Liver (tissue), 9 donors: ENCODE measurements around the gene ACER2. TPM values are rescaled to one million over a fixed set of nuclear protein-coding genes. Genes with fewer than 3 reads are reported as not detected.
A peak's percentile ranks its signal among the peaks of the same experiment; 100 is the strongest.

ENCODE experiments used
- DNase-seq: peaks from one replicate; pipeline ENCODE4 v3.0.0-alpha.2; 2017; ENCODE audit warnings: low spot score
- H3K27ac ChIP-seq, 2 donors: one replicate each; pipeline ENCODE4 v1.7.0; 2013; ENCODE audit warnings: inconsistent platforms in 2 of 2, low read length in 2 of 2, control low read depth in 1 of 2, low read depth in 1 of 2, mild to moderate bottlenecking in 1 of 2
- H3K27me3 ChIP-seq, 4 donors: one replicate each; pipeline versions ENCODE4 v1.6.1 to v1.7.0; 2013; ENCODE audit warnings: low read length in 3 of 4, inconsistent platforms in 1 of 4, mild to moderate bottlenecking in 1 of 4, moderate library complexity in 1 of 4; ENCODE audit not compliant: control insufficient read depth in 4 of 4, insufficient read depth in 4 of 4
- H3K36me3 ChIP-seq, 4 donors: one replicate each; pipeline versions ENCODE4 v1.6.1 to v1.7.0; 2013; ENCODE audit warnings: low read length in 3 of 4, mild to moderate bottlenecking in 3 of 4, low read depth in 1 of 4, moderate library complexity in 1 of 4; ENCODE audit not compliant: control insufficient read depth in 4 of 4, insufficient read depth in 3 of 4
- H3K4me1 ChIP-seq, 4 donors: one replicate each; pipeline versions ENCODE4 v1.6.1 to v1.7.0; 2013; ENCODE audit warnings: low read length in 3 of 4, mild to moderate bottlenecking in 3 of 4, moderate library complexity in 1 of 4; ENCODE audit not compliant: control insufficient read depth in 4 of 4, insufficient read depth in 4 of 4
- H3K4me3 ChIP-seq, 3 donors: one replicate each; pipeline versions ENCODE4 v1.6.1 to v1.7.0; 2013; ENCODE audit warnings: low read length in 3 of 3, control low read depth in 1 of 3, low read depth in 1 of 3, mild to moderate bottlenecking in 1 of 3
- H3K9ac ChIP-seq, 2 donors: one replicate each; pipeline ENCODE4 v1.7.0; 2013; ENCODE audit warnings: low read length in 2 of 2, mild to moderate bottlenecking in 2 of 2, moderate library complexity in 2 of 2, control low read depth in 1 of 2, low read depth in 1 of 2
- H3K9me3 ChIP-seq, 4 donors: one replicate each; pipeline versions ENCODE4 v1.6.1 to v1.7.0; 2013; ENCODE audit warnings: low read length in 3 of 4; ENCODE audit not compliant: control insufficient read depth in 4 of 4
- EGR1 ChIP-seq, 2 donors: IDR thresholded peaks; 2 replicates each; pipeline ENCODE4 v1.6.1; 2016 to 2018; ENCODE audit warnings: antibody characterized with exemption in 2 of 2, low read depth in 2 of 2
- FOXA1 ChIP-seq: IDR thresholded peaks from 2 replicates; pipeline ENCODE4 v1.6.1; 2016; ENCODE audit warnings: antibody characterized with exemption
- FOXA2 ChIP-seq: IDR thresholded peaks from 2 replicates; pipeline ENCODE4 v1.6.1; 2016; ENCODE audit warnings: antibody characterized with exemption
- GABPA ChIP-seq, 2 donors: IDR thresholded peaks in 1 of 2; conservative IDR thresholded peaks in 1 of 2; 2 replicates each; pipeline ENCODE4 v1.6.1; 2016; ENCODE audit warnings: antibody characterized with exemption in 2 of 2, mild to moderate bottlenecking in 1 of 2, moderate library complexity in 1 of 2
- HNF4A ChIP-seq, 2 donors: conservative IDR thresholded peaks; 2 replicates each; pipeline ENCODE4 v1.6.1; 2016; ENCODE audit warnings: antibody characterized with exemption in 2 of 2, mild to moderate bottlenecking in 2 of 2
- HNF4G ChIP-seq: IDR thresholded peaks from 2 replicates; pipeline ENCODE4 v1.6.1; 2016; ENCODE audit warnings: antibody characterized with exemption
- JUND ChIP-seq, 2 donors: IDR thresholded peaks; 2 replicates each; pipeline ENCODE4 v1.6.1; 2016; ENCODE audit warnings: antibody characterized with exemption in 2 of 2
- NR2F2 ChIP-seq: IDR thresholded peaks from 2 replicates; pipeline ENCODE4 v1.6.1; 2016; ENCODE audit warnings: antibody characterized with exemption
- RAD21 ChIP-seq, 2 donors: IDR thresholded peaks; 2 replicates each; pipeline ENCODE4 v1.6.1; 2016; ENCODE audit warnings: antibody characterized with exemption in 2 of 2, mild to moderate bottlenecking in 2 of 2
- RXRA ChIP-seq, 2 donors: IDR thresholded peaks; 2 replicates each; pipeline ENCODE4 v1.6.1; 2017 to 2018; ENCODE audit warnings: antibody characterized with exemption in 2 of 2, mild to moderate bottlenecking in 1 of 2
- SP1 ChIP-seq: IDR thresholded peaks from 2 replicates; pipeline ENCODE4 v1.6.1; 2018; ENCODE audit warnings: antibody characterized with exemption, mild to moderate bottlenecking
- TAF1 ChIP-seq: conservative IDR thresholded peaks from 2 replicates; pipeline ENCODE4 v1.6.1; 2016; ENCODE audit warnings: antibody characterized with exemption, mild to moderate bottlenecking
- YY1 ChIP-seq: IDR thresholded peaks from 2 replicates; pipeline ENCODE4 v1.6.1; 2016; ENCODE audit warnings: antibody characterized with exemption, mild to moderate bottlenecking
- WGBS: extraction: QIAGEN DNeasy Blood & Tissue Kit; methylation state at CpG from one replicate; pipeline ENCODE4 v1.1.7; 2013; 5-methylcytosine and 5-hydroxymethylcytosine counted together
- polyA plus RNA-seq, 2 donors: library from polyadenylated mRNA; stranded (reverse) in 1 of 2; unstranded in 1 of 2; fragments of 200-250 nt in 1 of 2; fragments of >200 nt in 1 of 2; fragmentation: Nextera tagmentation in 1 of 2; extraction: Ambion mirVana in 1 of 2; gene quantifications; one replicate each; pipeline versions ENCODE4 v1.2.1 to v1.2.3, GENCODE V29; 2013 to 2015
- total RNA-seq, 2 donors: library from RNA; depleted of rRNA; stranded (reverse); fragments of >200 nt; gene quantifications; one replicate each; pipeline ENCODE4 v1.2.3, GENCODE V29; 2014
- TF ChIP-seq, protein P1 (sequence below): fragments of 150-350 bp; IDR thresholded peaks from 2 replicates; pipeline ENCODE4 v1.5.1; 2017; ENCODE audit warnings: improper control_type of control experiment, low read depth, low read length; ENCODE audit not compliant: missing input control
- TF ChIP-seq, protein P2 (sequence below): IDR thresholded peaks from 2 replicates; pipeline ENCODE4 v1.6.1; 2016; ENCODE audit warnings: antibody characterized with exemption
- TF ChIP-seq, protein P3 (sequence below): IDR thresholded peaks from 2 replicates; pipeline ENCODE4 v1.6.1; 2016; ENCODE audit warnings: antibody characterized with exemption
- TF ChIP-seq, protein P4 (sequence below): IDR thresholded peaks from 2 replicates; pipeline ENCODE4 v1.6.1; 2016; ENCODE audit warnings: antibody characterized with exemption
- TF ChIP-seq, protein P5 (sequence below): IDR thresholded peaks from 2 replicates; pipeline ENCODE4 v1.6.1; 2016; ENCODE audit warnings: antibody characterized with exemption, mild to moderate bottlenecking
- donor health status: healthy.
- donor health status: healthy.
- donor health status: healthy.
- donor health status: healthy.
- donor health status: healthy.

The ACER2 gene
- total RNA-seq (1 to 10 TPM; 2.0 to 4.0 TPM), polyA plus RNA-seq (1 to 10 TPM in 1 of 2 donors, under 1 TPM in 1; 0.47 to 1.8 TPM)

DNA sequence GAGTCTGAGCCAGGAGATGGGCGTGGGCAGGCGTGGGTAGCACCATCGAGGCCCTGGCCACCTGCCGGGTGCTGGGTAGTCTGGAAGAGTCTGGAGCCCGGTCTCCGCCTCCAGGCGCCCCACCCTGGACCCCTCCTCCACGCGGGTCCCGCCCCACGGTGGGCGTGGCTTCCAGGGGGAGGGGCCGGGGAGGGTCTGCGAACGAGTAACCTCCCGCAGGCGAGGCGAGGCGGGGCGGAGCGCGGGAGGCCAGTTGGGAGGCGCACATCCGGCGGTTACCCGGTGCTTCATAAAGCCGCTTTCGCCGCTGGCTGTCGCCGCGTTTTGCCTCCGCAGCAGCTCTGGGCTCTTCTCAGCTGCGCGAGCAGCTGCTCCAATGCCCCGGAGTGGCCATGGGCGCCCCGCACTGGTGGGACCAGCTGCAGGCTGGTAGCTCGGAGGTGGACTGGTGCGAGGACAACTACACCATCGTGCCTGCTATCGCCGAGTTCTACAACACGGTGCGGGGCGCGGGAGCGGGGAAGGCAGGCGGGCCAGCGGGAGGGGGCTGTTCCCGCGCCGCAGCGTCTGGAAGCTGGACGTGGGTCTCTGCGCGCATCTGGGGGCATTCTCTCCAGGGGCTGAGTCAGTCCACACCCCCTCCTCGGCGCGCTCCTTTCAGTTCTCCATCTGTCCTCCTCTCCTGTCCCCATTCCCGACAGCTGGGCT lies at the start of gene ACER2:
Gene ACER2, plus strand, starts transcription at position 317 of the 708 bp plus-strand sequence. Its CDS starts 76 bp downstream, at position 393.
- H3K27ac ChIP-seq, result peak within 1 kb of the TSS; percentile 76 to 80
- peak; percentile 96 for DNase-seq
- TF ChIP-seq, protein P1, sequence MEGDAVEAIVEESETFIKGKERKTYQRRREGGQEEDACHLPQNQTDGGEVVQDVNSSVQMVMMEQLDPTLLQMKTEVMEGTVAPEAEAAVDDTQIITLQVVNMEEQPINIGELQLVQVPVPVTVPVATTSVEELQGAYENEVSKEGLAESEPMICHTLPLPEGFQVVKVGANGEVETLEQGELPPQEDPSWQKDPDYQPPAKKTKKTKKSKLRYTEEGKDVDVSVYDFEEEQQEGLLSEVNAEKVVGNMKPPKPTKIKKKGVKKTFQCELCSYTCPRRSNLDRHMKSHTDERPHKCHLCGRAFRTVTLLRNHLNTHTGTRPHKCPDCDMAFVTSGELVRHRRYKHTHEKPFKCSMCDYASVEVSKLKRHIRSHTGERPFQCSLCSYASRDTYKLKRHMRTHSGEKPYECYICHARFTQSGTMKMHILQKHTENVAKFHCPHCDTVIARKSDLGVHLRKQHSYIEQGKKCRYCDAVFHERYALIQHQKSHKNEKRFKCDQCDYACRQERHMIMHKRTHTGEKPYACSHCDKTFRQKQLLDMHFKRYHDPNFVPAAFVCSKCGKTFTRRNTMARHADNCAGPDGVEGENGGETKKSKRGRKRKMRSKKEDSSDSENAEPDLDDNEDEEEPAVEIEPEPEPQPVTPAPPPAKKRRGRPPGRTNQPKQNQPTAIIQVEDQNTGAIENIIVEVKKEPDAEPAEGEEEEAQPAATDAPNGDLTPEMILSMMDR, result no peak
- TF ChIP-seq, protein P2, sequence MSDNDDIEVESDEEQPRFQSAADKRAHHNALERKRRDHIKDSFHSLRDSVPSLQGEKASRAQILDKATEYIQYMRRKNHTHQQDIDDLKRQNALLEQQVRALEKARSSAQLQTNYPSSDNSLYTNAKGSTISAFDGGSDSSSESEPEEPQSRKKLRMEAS, result peak; percentile 69
- TF ChIP-seq EGR1 (IDR thresholded peaks at IDR 0.05; ENCODE audit: low read depth in 2 of 2) (no peak), JUND (IDR thresholded peaks at IDR 0.05) (no peak), SP1 (peak; percentile 73), YY1 (no peak), NR2F2 (no peak), HNF4A (conservative IDR thresholded peaks at IDR 0.05) (no peak), TAF1 (peak; percentile 67), GABPA (IDR thresholded peaks at IDR 0.05 in 1 of 2, conservative IDR thresholded peaks at IDR 0.05 in 1 of 2) (peak; percentile 56 to 81), RXRA (IDR thresholded peaks at IDR 0.05) (no peak), FOXA1 (no peak), FOXA2 (no peak), HNF4G (no peak), RAD21 (IDR thresholded peaks at IDR 0.05) (peak in 1 of 2 donors; percentile 35)
- TF ChIP-seq, protein P3, sequence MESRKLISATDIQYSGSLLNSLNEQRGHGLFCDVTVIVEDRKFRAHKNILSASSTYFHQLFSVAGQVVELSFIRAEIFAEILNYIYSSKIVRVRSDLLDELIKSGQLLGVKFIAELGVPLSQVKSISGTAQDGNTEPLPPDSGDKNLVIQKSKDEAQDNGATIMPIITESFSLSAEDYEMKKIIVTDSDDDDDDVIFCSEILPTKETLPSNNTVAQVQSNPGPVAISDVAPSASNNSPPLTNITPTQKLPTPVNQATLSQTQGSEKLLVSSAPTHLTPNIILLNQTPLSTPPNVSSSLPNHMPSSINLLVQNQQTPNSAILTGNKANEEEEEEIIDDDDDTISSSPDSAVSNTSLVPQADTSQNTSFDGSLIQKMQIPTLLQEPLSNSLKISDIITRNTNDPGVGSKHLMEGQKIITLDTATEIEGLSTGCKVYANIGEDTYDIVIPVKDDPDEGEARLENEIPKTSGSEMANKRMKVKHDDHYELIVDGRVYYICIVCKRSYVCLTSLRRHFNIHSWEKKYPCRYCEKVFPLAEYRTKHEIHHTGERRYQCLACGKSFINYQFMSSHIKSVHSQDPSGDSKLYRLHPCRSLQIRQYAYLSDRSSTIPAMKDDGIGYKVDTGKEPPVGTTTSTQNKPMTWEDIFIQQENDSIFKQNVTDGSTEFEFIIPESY, result peak; percentile 55
- TF ChIP-seq, protein P4, sequence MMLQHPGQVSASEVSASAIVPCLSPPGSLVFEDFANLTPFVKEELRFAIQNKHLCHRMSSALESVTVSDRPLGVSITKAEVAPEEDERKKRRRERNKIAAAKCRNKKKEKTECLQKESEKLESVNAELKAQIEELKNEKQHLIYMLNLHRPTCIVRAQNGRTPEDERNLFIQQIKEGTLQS, result no peak
- TF ChIP-seq, protein P5, sequence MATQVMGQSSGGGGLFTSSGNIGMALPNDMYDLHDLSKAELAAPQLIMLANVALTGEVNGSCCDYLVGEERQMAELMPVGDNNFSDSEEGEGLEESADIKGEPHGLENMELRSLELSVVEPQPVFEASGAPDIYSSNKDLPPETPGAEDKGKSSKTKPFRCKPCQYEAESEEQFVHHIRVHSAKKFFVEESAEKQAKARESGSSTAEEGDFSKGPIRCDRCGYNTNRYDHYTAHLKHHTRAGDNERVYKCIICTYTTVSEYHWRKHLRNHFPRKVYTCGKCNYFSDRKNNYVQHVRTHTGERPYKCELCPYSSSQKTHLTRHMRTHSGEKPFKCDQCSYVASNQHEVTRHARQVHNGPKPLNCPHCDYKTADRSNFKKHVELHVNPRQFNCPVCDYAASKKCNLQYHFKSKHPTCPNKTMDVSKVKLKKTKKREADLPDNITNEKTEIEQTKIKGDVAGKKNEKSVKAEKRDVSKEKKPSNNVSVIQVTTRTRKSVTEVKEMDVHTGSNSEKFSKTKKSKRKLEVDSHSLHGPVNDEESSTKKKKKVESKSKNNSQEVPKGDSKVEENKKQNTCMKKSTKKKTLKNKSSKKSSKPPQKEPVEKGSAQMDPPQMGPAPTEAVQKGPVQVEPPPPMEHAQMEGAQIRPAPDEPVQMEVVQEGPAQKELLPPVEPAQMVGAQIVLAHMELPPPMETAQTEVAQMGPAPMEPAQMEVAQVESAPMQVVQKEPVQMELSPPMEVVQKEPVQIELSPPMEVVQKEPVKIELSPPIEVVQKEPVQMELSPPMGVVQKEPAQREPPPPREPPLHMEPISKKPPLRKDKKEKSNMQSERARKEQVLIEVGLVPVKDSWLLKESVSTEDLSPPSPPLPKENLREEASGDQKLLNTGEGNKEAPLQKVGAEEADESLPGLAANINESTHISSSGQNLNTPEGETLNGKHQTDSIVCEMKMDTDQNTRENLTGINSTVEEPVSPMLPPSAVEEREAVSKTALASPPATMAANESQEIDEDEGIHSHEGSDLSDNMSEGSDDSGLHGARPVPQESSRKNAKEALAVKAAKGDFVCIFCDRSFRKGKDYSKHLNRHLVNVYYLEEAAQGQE, result peak; percentile 92
- H3K9me3 ChIP-seq, result no peaks in the 10 kb centered on the region
- under 1% methylated on average over 61 of the region's 61 CpGs for WGBS
- peak within 1 kb of the TSS; percentile 71 to 95 (median 90) for H3K4me3 ChIP-seq
- no peaks in the 10 kb centered on the region for H3K27me3 ChIP-seq
- H3K9ac ChIP-seq, result peak within 1 kb of the TSS; percentile 76 to 88
- H3K4me1 ChIP-seq, result peaks cover 0 to 16% (median 11%) of the 10 kb centered on the region in 4 donors
- peaks cover 0 to 2% (median 0%) of the 10 kb centered on the region in 4 donors for H3K36me3 ChIP-seq
